Ishikawa (cell line): ENCODE data around the gene ZFP1.

ENCODE experiments used
- CEBPB ChIP-seq: IDR thresholded peaks from 2 replicates; pipeline ENCODE4 v1.6.1; 2012
- CREB1 ChIP-seq: IDR thresholded peaks from 2 replicates; pipeline ENCODE4 v1.6.1; 2012; ENCODE audit warnings: low read depth
- EGR1 ChIP-seq: IDR thresholded peaks from 2 replicates; pipeline ENCODE4 v1.6.1; 2012
- EP300 ChIP-seq: IDR thresholded peaks from 2 replicates; pipeline ENCODE4 v1.6.1; 2012; ENCODE audit warnings: borderline replicate concordance
- FOXM1 ChIP-seq: IDR thresholded peaks from 2 replicates; pipeline ENCODE4 v1.6.1; 2012; ENCODE audit warnings: low read depth, borderline replicate concordance
- NFIC ChIP-seq: IDR thresholded peaks from 2 replicates; pipeline ENCODE4 v1.6.1; 2012
- RAD21 ChIP-seq: IDR thresholded peaks from 2 replicates; pipeline ENCODE4 v1.6.1; 2012; ENCODE audit warnings: low read depth
- TAF1 ChIP-seq: IDR thresholded peaks from 2 replicates; pipeline ENCODE4 v1.6.1; 2012; ENCODE audit warnings: low read depth, mild to moderate bottlenecking
- TCF12 ChIP-seq: IDR thresholded peaks from 2 replicates; pipeline ENCODE4 v1.6.1; 2012; ENCODE audit warnings: low read depth
- TEAD4 ChIP-seq: IDR thresholded peaks from 2 replicates; pipeline ENCODE4 v1.6.1; 2012
- YY1 ChIP-seq: IDR thresholded peaks from 2 replicates; pipeline ENCODE4 v1.6.1; 2012; ENCODE audit warnings: low read depth
- ZBTB7A ChIP-seq: IDR thresholded peaks from 2 replicates; pipeline ENCODE4 v1.6.1; 2012; ENCODE audit warnings: low read depth
- TF ChIP-seq, protein P1 (sequence below): IDR thresholded peaks from 2 replicates; pipeline ENCODE4 v1.6.1; 2012; ENCODE audit warnings: low read depth, mild to moderate bottlenecking
- TF ChIP-seq, protein P2 (sequence below): IDR thresholded peaks from 2 replicates; pipeline ENCODE4 v1.6.1; 2012
- TF ChIP-seq, protein P3 (sequence below): IDR thresholded peaks from 2 replicates; pipeline ENCODE4 v1.6.1; 2012

Gene ZFP1

GRCh38 chr16:75108792-75109731 is 39.3 kb upstream of the ZFP1 start:
- peak; percentile 100 for TF ChIP-seq NFIC
- TF ChIP-seq TEAD4: peak; percentile 89
- TF ChIP-seq ZBTB7A: peak; percentile 1; the same call in 1 of the 2 replicates
- no peak for TF ChIP-seq CREB1
- TF ChIP-seq, protein P1, sequence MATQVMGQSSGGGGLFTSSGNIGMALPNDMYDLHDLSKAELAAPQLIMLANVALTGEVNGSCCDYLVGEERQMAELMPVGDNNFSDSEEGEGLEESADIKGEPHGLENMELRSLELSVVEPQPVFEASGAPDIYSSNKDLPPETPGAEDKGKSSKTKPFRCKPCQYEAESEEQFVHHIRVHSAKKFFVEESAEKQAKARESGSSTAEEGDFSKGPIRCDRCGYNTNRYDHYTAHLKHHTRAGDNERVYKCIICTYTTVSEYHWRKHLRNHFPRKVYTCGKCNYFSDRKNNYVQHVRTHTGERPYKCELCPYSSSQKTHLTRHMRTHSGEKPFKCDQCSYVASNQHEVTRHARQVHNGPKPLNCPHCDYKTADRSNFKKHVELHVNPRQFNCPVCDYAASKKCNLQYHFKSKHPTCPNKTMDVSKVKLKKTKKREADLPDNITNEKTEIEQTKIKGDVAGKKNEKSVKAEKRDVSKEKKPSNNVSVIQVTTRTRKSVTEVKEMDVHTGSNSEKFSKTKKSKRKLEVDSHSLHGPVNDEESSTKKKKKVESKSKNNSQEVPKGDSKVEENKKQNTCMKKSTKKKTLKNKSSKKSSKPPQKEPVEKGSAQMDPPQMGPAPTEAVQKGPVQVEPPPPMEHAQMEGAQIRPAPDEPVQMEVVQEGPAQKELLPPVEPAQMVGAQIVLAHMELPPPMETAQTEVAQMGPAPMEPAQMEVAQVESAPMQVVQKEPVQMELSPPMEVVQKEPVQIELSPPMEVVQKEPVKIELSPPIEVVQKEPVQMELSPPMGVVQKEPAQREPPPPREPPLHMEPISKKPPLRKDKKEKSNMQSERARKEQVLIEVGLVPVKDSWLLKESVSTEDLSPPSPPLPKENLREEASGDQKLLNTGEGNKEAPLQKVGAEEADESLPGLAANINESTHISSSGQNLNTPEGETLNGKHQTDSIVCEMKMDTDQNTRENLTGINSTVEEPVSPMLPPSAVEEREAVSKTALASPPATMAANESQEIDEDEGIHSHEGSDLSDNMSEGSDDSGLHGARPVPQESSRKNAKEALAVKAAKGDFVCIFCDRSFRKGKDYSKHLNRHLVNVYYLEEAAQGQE: no peak
- TF ChIP-seq, protein P2, sequence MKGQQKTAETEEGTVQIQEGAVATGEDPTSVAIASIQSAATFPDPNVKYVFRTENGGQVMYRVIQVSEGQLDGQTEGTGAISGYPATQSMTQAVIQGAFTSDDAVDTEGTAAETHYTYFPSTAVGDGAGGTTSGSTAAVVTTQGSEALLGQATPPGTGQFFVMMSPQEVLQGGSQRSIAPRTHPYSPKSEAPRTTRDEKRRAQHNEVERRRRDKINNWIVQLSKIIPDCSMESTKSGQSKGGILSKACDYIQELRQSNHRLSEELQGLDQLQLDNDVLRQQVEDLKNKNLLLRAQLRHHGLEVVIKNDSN: 0 out of 2 replicates have a peak, but pooled peaks have one; percentile 42
- peak; percentile 98 for TF ChIP-seq TCF12
- TF ChIP-seq EGR1: 0 out of 2 replicates have a peak, but pooled peaks have one; percentile 47
- TF ChIP-seq, protein P3, sequence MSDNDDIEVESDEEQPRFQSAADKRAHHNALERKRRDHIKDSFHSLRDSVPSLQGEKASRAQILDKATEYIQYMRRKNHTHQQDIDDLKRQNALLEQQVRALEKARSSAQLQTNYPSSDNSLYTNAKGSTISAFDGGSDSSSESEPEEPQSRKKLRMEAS: peak; percentile 87
- peak; percentile 91 for TF ChIP-seq FOXM1
- 0 out of 2 replicates have a peak, but pooled peaks have one; percentile 20 for TF ChIP-seq CEBPB
- no peak for TF ChIP-seq YY1
- 0 out of 2 replicates have a peak, but pooled peaks have one; percentile 38 for TF ChIP-seq RAD21
- no peak; the same call in 1 of the 2 replicates for TF ChIP-seq TAF1
- TF ChIP-seq EP300: peak; percentile 98

DNA sequence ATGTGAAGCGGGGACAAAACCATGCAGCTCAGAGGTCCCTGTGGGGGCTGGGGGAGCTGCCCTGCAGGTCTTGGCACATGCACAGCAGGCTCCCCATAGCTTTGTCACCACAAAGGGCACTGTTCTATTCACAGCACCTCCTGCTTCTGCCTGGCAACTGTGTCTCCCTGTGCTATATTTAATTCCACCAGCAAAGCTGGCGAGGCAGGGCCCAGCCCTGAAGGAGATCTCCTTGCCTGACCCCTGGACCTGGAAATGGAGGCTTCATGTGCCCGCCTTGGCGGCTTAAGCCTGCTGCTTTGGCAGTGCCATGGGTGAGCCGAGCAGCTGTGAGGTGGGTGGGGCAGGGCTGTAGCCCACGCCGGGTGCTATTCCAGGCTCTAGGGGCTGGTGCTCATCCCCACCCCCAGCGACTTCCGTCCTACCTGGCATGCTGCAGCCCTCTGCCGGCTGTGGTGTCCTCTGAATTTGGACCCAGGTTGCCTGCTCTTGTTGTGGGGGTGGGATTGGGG is 38.5 kb upstream of the ZFP1 start:
- 0 out of 2 replicates have a peak, but pooled peaks have one; percentile 16 for TF ChIP-seq YY1
- TF ChIP-seq CEBPB: no peak
- peak; percentile 70 for TF ChIP-seq EP300
- TF ChIP-seq EGR1: peak; percentile 26; the same call in 1 of the 2 replicates
- peak; percentile 11; the same call in 1 of the 2 replicates for TF ChIP-seq TEAD4
- TF ChIP-seq, protein P3: no peak; the same call in 1 of the 2 replicates
- TF ChIP-seq ZBTB7A: peak; percentile 52; the same call in 1 of the 2 replicates
- TF ChIP-seq CREB1: no peak
- TF ChIP-seq, protein P2: 0 out of 2 replicates have a peak, but pooled peaks have one; percentile 7
- peak; percentile 41; the same call in 1 of the 2 replicates for TF ChIP-seq RAD21
- TF ChIP-seq, protein P1: no peak
- TF ChIP-seq TAF1: no peak
- TF ChIP-seq NFIC: peak; percentile 62
- peak; percentile 16; the same call in 1 of the 2 replicates for TF ChIP-seq TCF12
- TF ChIP-seq FOXM1: peak; percentile 43; the same call in 1 of the 2 replicates

GRCh38 chr16:75110637-75111513 is 37.4 kb upstream of the ZFP1 start:
- peak; percentile 95 for TF ChIP-seq RAD21
- peak; percentile 29; the same call in 1 of the 2 replicates for TF ChIP-seq EGR1
- TF ChIP-seq TEAD4: peak; percentile 16; the same call in 1 of the 2 replicates
- TF ChIP-seq CEBPB: no peak
- no peak for TF ChIP-seq YY1
- TF ChIP-seq, protein P1: no peak
- TF ChIP-seq CREB1: no peak
- 0 out of 2 replicates have a peak, but pooled peaks have one; percentile 31 for TF ChIP-seq ZBTB7A
- TF ChIP-seq FOXM1: no peak
- TF ChIP-seq, protein P3: peak; percentile 88
- TF ChIP-seq TAF1: no peak
- TF ChIP-seq EP300: no peak
- TF ChIP-seq NFIC: 0 out of 2 replicates have a peak, but pooled peaks have one; percentile 11
- no peak for TF ChIP-seq TCF12
- TF ChIP-seq, protein P2: no peak
